Measurements from ENCODE around the gene ZNRF1. TPM values are rescaled to one million over a fixed set of nuclear protein-coding genes. Genes with fewer than 3 reads are reported as not detected.

Gene ZNRF1
- total RNA-seq, 1 experiment from 2014 or later = 55.1 TPM

GRCh38 chr16:75105306-75106061, 106.7 kb downstream of the ZNRF1 start:
- Histone ChIP-seq H3K27me3 (replicated peaks; ENCODE audit: insufficient read depth, low read depth, low read length, poor library complexity) (no peaks in the 10 kb centered on the region), H3K9me3 (ENCODE audit: low read depth, low read length, poor library complexity, severe bottlenecking) (no peaks in the 10 kb centered on the region), H3K36me3 (ENCODE audit: insufficient read depth, low read length, poor library complexity, severe bottlenecking) (no peaks in the 10 kb centered on the region), H3K4me1 (ENCODE audit: insufficient read depth, low read length, poor library complexity, severe bottlenecking) (peaks cover 64% of the 10 kb centered on the region), H3K4me3 (ENCODE audit: low read depth, low read length, poor library complexity, severe bottlenecking) (no peak overlapping the region), H3K27ac (ENCODE audit: low read depth, low read length, poor library complexity, severe bottlenecking) (peak overlapping the region; percentile 83)
- POLR2A ChIA-PET (ENCODE audit: low non-redundant PET) = no interaction called here
- BruUV-seq (replicated peaks) = no TSS peak
- no peak for TF ChIP-seq EZH2 (IDR thresholded peaks at IDR 0.05; ENCODE audit: borderline replicate concordance, low read depth, low read length, poor library complexity, severe bottlenecking)
- no peak for TF ChIP-seq CTCF (conservative IDR thresholded peaks at IDR 0.05; ENCODE audit: low read depth, low read length)
- DNase-seq (ENCODE audit: low spot score) = peak; percentile 94
- intact Hi-C loops (cut with micrococcal nuclease; ENCODE audit: unreplicated experiment) = no loop called here
- CTCF ChIA-PET = no interaction called here

- ChIA-PET CTCF (no interaction called here), POLR2A (ENCODE audit: low non-redundant PET) (no interaction called here)
- no peaks in the 10 kb centered on the region for H3K36me3 ChIP-seq (ENCODE audit: insufficient read depth, low read length, poor library complexity, severe bottlenecking)
- BruUV-seq (replicated peaks) = no TSS peak
- DNase-seq (ENCODE audit: low spot score) = no peak
- no peaks in the 10 kb centered on the region for H3K27me3 ChIP-seq (replicated peaks; ENCODE audit: insufficient read depth, low read depth, low read length, poor library complexity)
- intact Hi-C loops (cut with micrococcal nuclease; ENCODE audit: unreplicated experiment) = no loop called here
- no peaks in the 10 kb centered on the region for H3K9me3 ChIP-seq (ENCODE audit: low read depth, low read length, poor library complexity, severe bottlenecking)
- peak overlapping the region; percentile 83 for H3K27ac ChIP-seq (ENCODE audit: low read depth, low read length, poor library complexity, severe bottlenecking)
- no peak for TF ChIP-seq EZH2 (IDR thresholded peaks at IDR 0.05; ENCODE audit: borderline replicate concordance, low read depth, low read length, poor library complexity, severe bottlenecking)
- no peak for TF ChIP-seq CTCF (conservative IDR thresholded peaks at IDR 0.05; ENCODE audit: low read depth, low read length)
- H3K4me3 ChIP-seq (ENCODE audit: low read depth, low read length, poor library complexity, severe bottlenecking) = no peak overlapping the region
- peaks cover 69% of the 10 kb centered on the region for H3K4me1 ChIP-seq (ENCODE audit: insufficient read depth, low read length, poor library complexity, severe bottlenecking)
Measured at GRCh38 chr16:75106351-75107274, 107.8 kb downstream of the ZNRF1 start.

GRCh38 chr16:75107505-75107904, 108.7 kb downstream of the ZNRF1 start:
- Histone ChIP-seq H3K27me3 (replicated peaks; ENCODE audit: insufficient read depth, low read depth, low read length, poor library complexity) (no peaks in the 10 kb centered on the region), H3K9me3 (ENCODE audit: low read depth, low read length, poor library complexity, severe bottlenecking) (no peaks in the 10 kb centered on the region), H3K36me3 (ENCODE audit: insufficient read depth, low read length, poor library complexity, severe bottlenecking) (no peaks in the 10 kb centered on the region), H3K4me3 (ENCODE audit: low read depth, low read length, poor library complexity, severe bottlenecking) (no peak overlapping the region), H3K27ac (ENCODE audit: low read depth, low read length, poor library complexity, severe bottlenecking) (no peak overlapping the region), H3K4me1 (ENCODE audit: insufficient read depth, low read length, poor library complexity, severe bottlenecking) (peaks cover 65% of the 10 kb centered on the region)
- DNase-seq (ENCODE audit: low spot score) = no peak
- intact Hi-C loops (cut with micrococcal nuclease; ENCODE audit: unreplicated experiment) = no loop called here
- ChIA-PET POLR2A (ENCODE audit: low non-redundant PET) (no interaction called here), CTCF (no interaction called here)
- no TSS peak for BruUV-seq (replicated peaks)
- TF ChIP-seq CTCF (conservative IDR thresholded peaks at IDR 0.05; ENCODE audit: low read depth, low read length) = no peak
